Neural crest cell (in vitro differentiated cells): ENCODE measurements around the gene ARL15. TPM values are rescaled to one million over a fixed set of nuclear protein-coding genes. Genes with fewer than 3 reads are reported as not detected.

Experiments
- microRNA-seq: library from miRNA; unstranded; fragments of <30 nt; microRNA quantifications from one replicate; pipeline ENCODE4, GENCODE V29; 2020
- total RNA-seq: library from RNA; stranded (reverse); gene quantifications from 2 replicates; pipeline ENCODE4 v1.2.1, GENCODE V29; 2021

Gene ARL15
- total RNA-seq, 1 donor from 2014 or later = 18.4 TPM

Small RNA genes lying within 50 kb of the gene (microRNA-seq; reads per million reads assigned to microRNA genes)
- not detected for gene MIR4459
- gene MIR581 = 3.6 reads per million

Other genes with a start within 250 kb of the ARL15 start
- not detected in 2 replicates for gene HSPB3, start 145.1 kb upstream of the ARL15 start, total RNA-seq
- 19.4 and 21.3 TPM in 2 replicates for gene SNX18, start 207.2 kb upstream of the ARL15 start, total RNA-seq